Effector memory CD8-positive, alpha-beta T cell (primary cell): ENCODE results near the gene SIX5.
"Not testable (repeated sequence)": the region's sequence is repeated elsewhere in the genome, so short reads cannot be mapped to it uniquely, and the experiment has no call there.

Experiments
- ATAC-seq: fragments of 150-1000 bp; cut with Tn5 transposase; replicated peaks from 2 replicates; pipeline ENCODE4 v1.10.0; 2021; ENCODE audit warnings: mild to moderate bottlenecking, moderate library complexity
- DNase-seq, 3 experiments: peaks; one replicate each; pipeline ENCODE4 v3.0.0; 2021
- H3K27ac Mint-ChIP-seq, 2 donors: one replicate each; pipeline ENCODE4 v1.8.0; 2022; ENCODE audit warnings: mild to moderate bottlenecking in 2 of 2, mixed read lengths in 2 of 2, moderate library complexity in 2 of 2
- H3K27me3 Mint-ChIP-seq, 2 donors: one replicate each; pipeline ENCODE4 v1.8.0; 2022; ENCODE audit warnings: mixed read lengths in 2 of 2
- H3K36me3 Mint-ChIP-seq: one replicate; pipeline ENCODE4 v1.8.0; 2022; ENCODE audit warnings: mild to moderate bottlenecking, moderate library complexity, mixed read lengths; ENCODE audit not compliant: insufficient read depth
- H3K4me1 Mint-ChIP-seq, 2 donors: one replicate each; pipeline ENCODE4 v1.8.0; 2022; ENCODE audit warnings: low read depth in 2 of 2, mixed read lengths in 2 of 2
- H3K4me3 Mint-ChIP-seq, 2 donors: one replicate each; pipeline ENCODE4 v1.8.0; 2022; ENCODE audit warnings: mild to moderate bottlenecking in 2 of 2, mixed read lengths in 2 of 2, moderate library complexity in 2 of 2
- H3K9me3 Mint-ChIP-seq, 2 donors: one replicate each; pipeline ENCODE4 v1.8.0; 2022; ENCODE audit warnings: mixed read lengths in 2 of 2

SIX5 gene

GRCh38 chr19:45747513-45747912 is 21.5 kb downstream of the SIX5 start:
- Mint-ChIP-seq H3K27me3 (peaks cover 10 to 46% of the 10 kb centered on the region in 2 donors), H3K4me1 (no peaks in the 10 kb centered on the region), H3K36me3 (no peaks in the 10 kb centered on the region), H3K4me3 (no peak overlapping the region), H3K9me3 (no peaks in the 10 kb centered on the region), H3K27ac (no peak overlapping the region)
- DNase-seq (no peak), ATAC-seq (no peak)

- Mint-ChIP-seq H3K36me3 (no peaks in the 10 kb centered on the region), H3K27ac (no peak overlapping the region), H3K4me1 (no peaks in the 10 kb centered on the region), H3K9me3 (no peaks in the 10 kb centered on the region), H3K27me3 (peaks cover 10 to 51% of the 10 kb centered on the region in 2 donors), H3K4me3 (no peak overlapping the region)
- DNase-seq (no peak), ATAC-seq (no peak)
Measured at GRCh38 chr19:45746866-45747265, 22.2 kb downstream of the SIX5 start.

GRCh38 chr19:45745606-45746005 is 23.4 kb downstream of the SIX5 start:
- H3K4me1 Mint-ChIP-seq: no peaks in the 10 kb centered on the region
- peaks cover 10 to 51% of the 10 kb centered on the region in 2 donors for H3K27me3 Mint-ChIP-seq
- no peaks in the 10 kb centered on the region for H3K9me3 Mint-ChIP-seq
- ATAC-seq (no peak), DNase-seq (no peak)
- no peak overlapping the region for H3K27ac Mint-ChIP-seq
- H3K36me3 Mint-ChIP-seq: no peaks in the 10 kb centered on the region
- no peak overlapping the region for H3K4me3 Mint-ChIP-seq

GRCh38 chr19:45742969-45743368 is 26.1 kb downstream of the SIX5 start:
- H3K36me3 Mint-ChIP-seq: no peaks in the 10 kb centered on the region
- peaks cover 10 to 55% of the 10 kb centered on the region in 2 donors for H3K27me3 Mint-ChIP-seq
- no peak for DNase-seq
- H3K27ac Mint-ChIP-seq: no peak overlapping the region
- no peak overlapping the region for H3K4me3 Mint-ChIP-seq
- H3K4me1 Mint-ChIP-seq: no peaks in the 10 kb centered on the region
- no peaks in the 10 kb centered on the region for H3K9me3 Mint-ChIP-seq
- no peak for ATAC-seq

- Mint-ChIP-seq H3K27me3 (peaks cover 0 to 29% of the 10 kb centered on the region in 2 donors), H3K27ac (no peak overlapping the region), H3K4me1 (no peaks in the 10 kb centered on the region), H3K36me3 (peaks cover 3% of the 10 kb centered on the region), H3K4me3 (no peak overlapping the region), H3K9me3 (no peaks in the 10 kb centered on the region)
- DNase-seq (no peak), ATAC-seq (no peak)
Measured at GRCh38 chr19:45739498-45740439, 29.3 kb downstream of the SIX5 start.

- H3K4me3 Mint-ChIP-seq: no peak within 1 kb of the TSS
- H3K36me3 Mint-ChIP-seq: peaks cover 13% of the 10 kb centered on the region
- peaks cover 0 to 6% of the 10 kb centered on the region in 2 donors for H3K27me3 Mint-ChIP-seq
- ATAC-seq: no peak
- DNase-seq: no peak
- H3K4me1 Mint-ChIP-seq: peaks cover 17 to 24% of the 10 kb centered on the region in 2 donors
- peak within 1 kb of the TSS; percentile 22 to 32 for H3K27ac Mint-ChIP-seq
- H3K9me3 Mint-ChIP-seq: no peaks in the 10 kb centered on the region
Measured at GRCh38 chr19:45733160-45733810, 35.8 kb downstream of the SIX5 start, which contains the start of gene MEIOSIN. Gene MEIOSIN (plus strand): TSS chr19:45733439. CDS start chr19:45735377, 1,938 bp downstream.

- ATAC-seq (peak; percentile 98), DNase-seq (peak; percentile 89 to 93 (median 90))
- H3K27me3 Mint-ChIP-seq: no peaks in the 10 kb centered on the region
- H3K27ac Mint-ChIP-seq: peak within 1 kb of the TSS; percentile 95 to 96
- H3K4me1 Mint-ChIP-seq: peaks cover 27 to 28% of the 10 kb centered on the region in 2 donors
- H3K4me3 Mint-ChIP-seq: peak within 1 kb of the TSS; percentile 90 to 96
- H3K9me3 Mint-ChIP-seq: no peaks in the 10 kb centered on the region
- H3K36me3 Mint-ChIP-seq: peaks cover 15% of the 10 kb centered on the region
Measured at GRCh38 chr19:45730368-45731288, 38.4 kb downstream of the SIX5 start, which contains the start of gene FBXO46. Gene FBXO46 (minus strand): TSS chr19:45730896. CDS start chr19:45713495, 17,401 bp downstream.

- Mint-ChIP-seq H3K27me3 (no peaks in the 10 kb centered on the region), H3K9me3 (no peaks in the 10 kb centered on the region), H3K36me3 (peaks cover 18% of the 10 kb centered on the region), H3K4me1 (peaks cover 27 to 28% of the 10 kb centered on the region in 2 donors), H3K27ac (peak overlapping the region; percentile 95 to 96), H3K4me3 (peak overlapping the region; percentile 90 to 96)
- ATAC-seq: no peak
- no peak for DNase-seq
Measured at GRCh38 chr19:45729800-45730290, 39.2 kb downstream of the SIX5 start.

GRCh38 chr19:45728683-45729082 is 40.4 kb downstream of the SIX5 start:
- Mint-ChIP-seq H3K4me3 (peak overlapping the region in 1 of 2 donors; percentile 45), H3K4me1 (peaks cover 27 to 32% of the 10 kb centered on the region in 2 donors), H3K36me3 (peaks cover 18% of the 10 kb centered on the region), H3K27ac (peak overlapping the region; percentile 29 to 47)
- H3K9me3 Mint-ChIP-seq, H3K27me3 Mint-ChIP-seq, ATAC-seq, DNase-seq: not testable (repeated sequence)

GRCh38 chr19:45720065-45720464 is 49.0 kb downstream of the SIX5 start:
- peak overlapping the region in 1 of 2 donors; percentile 23 for H3K27ac Mint-ChIP-seq
- not testable (repeated sequence) for DNase-seq, ATAC-seq, H3K27me3 Mint-ChIP-seq, H3K9me3 Mint-ChIP-seq, H3K4me3 Mint-ChIP-seq
- H3K4me1 Mint-ChIP-seq: peaks cover 18 to 29% of the 10 kb centered on the region in 2 donors
- H3K36me3 Mint-ChIP-seq: peaks cover 34% of the 10 kb centered on the region

- DNase-seq: no peak
- H3K9me3 Mint-ChIP-seq: no peaks in the 10 kb centered on the region
- ATAC-seq: no peak
- H3K4me3 Mint-ChIP-seq: peak overlapping the region; percentile 95 to 96
- H3K27ac Mint-ChIP-seq: peak overlapping the region; percentile 81 to 95
- H3K36me3 Mint-ChIP-seq: peaks cover 34% of the 10 kb centered on the region
- no peaks in the 10 kb centered on the region for H3K27me3 Mint-ChIP-seq
- peaks cover 20 to 25% of the 10 kb centered on the region in 2 donors for H3K4me1 Mint-ChIP-seq
Measured at GRCh38 chr19:45717983-45718650, 50.9 kb downstream of the SIX5 start.
